HepG2 (cell line): ENCODE data around the gene VWA1. TPM values are rescaled to one million over a fixed set of nuclear protein-coding genes. Genes with fewer than 3 reads are reported as not detected.

Source experiments
- AGO2 ChIP-seq: fragments of 200-400 bp; formaldehyde crosslinking; optimal IDR thresholded peaks from 2 replicates; pipeline ENCODE3; 2017; ENCODE audit warnings: mild to moderate bottlenecking, low read depth, low read length, moderate library complexity
- ATRX ChIP-seq: sonication (generic); formaldehyde crosslinking; IDR thresholded peaks from 2 replicates; pipeline ENCODE4 v1.4.0; 2020; ENCODE audit warnings: missing genetic modification reagents, borderline replicate concordance
- BHLHE40 ChIP-seq: IDR thresholded peaks from 2 replicates; pipeline ENCODE4 v1.6.1; 2011; ENCODE audit warnings: low read length, improper control_type of control experiment
- DBP ChIP-seq: sonication (generic); formaldehyde crosslinking; IDR thresholded peaks from 2 replicates; pipeline ENCODE4 v1.4.0; 2020; ENCODE audit warnings: missing genetic modification reagents; ENCODE audit errors: not compliant biosample characterization
- ETS1 ChIP-seq: sonication (generic); formaldehyde crosslinking; IDR thresholded peaks from 2 replicates; pipeline ENCODE4 v1.4.0; 2020; ENCODE audit warnings: missing genetic modification reagents
- ISX ChIP-seq: sonication (generic); formaldehyde crosslinking; conservative IDR thresholded peaks from 2 replicates; pipeline ENCODE4 v1.5.0; 2020; ENCODE audit warnings: missing genetic modification reagents
- NFAT5 ChIP-seq: sonication (generic); formaldehyde crosslinking; IDR thresholded peaks from 2 replicates; pipeline ENCODE4 v1.4.0; 2020; ENCODE audit warnings: missing genetic modification reagents
- PHF20 ChIP-seq: sonication (generic); formaldehyde crosslinking; IDR thresholded peaks from 2 replicates; pipeline ENCODE4 v1.5.0; 2020; ENCODE audit warnings: mild to moderate bottlenecking, missing genetic modification reagents
- RCOR2 ChIP-seq: IDR thresholded peaks from 2 replicates; pipeline ENCODE4 v1.6.1; 2016; ENCODE audit warnings: missing biosample characterization, missing genetic modification reagents
- TARDBP ChIP-seq: sonication (generic); formaldehyde crosslinking; IDR thresholded peaks from 2 replicates; pipeline ENCODE4 v1.8.0; 2022; ENCODE audit warnings: mild to moderate bottlenecking, missing genetic modification reagents
- ZBTB14 ChIP-seq: sonication (generic); formaldehyde crosslinking; IDR thresholded peaks from 2 replicates; pipeline ENCODE4 v1.4.0; 2020; ENCODE audit warnings: missing genetic modification reagents
- ZC3H13 ChIP-seq: sonication (generic); formaldehyde crosslinking; IDR thresholded peaks from 2 replicates; pipeline ENCODE4 v1.8.1; 2023; ENCODE audit warnings: mild to moderate bottlenecking, missing genetic modification reagents, moderate library complexity
- ZNF205 ChIP-seq: IDR thresholded peaks from 2 replicates; pipeline ENCODE4 v1.6.1; 2018; ENCODE audit warnings: missing biosample characterization, missing genetic modification reagents
- polyA plus RNA-seq, 8 experiments: library from polyadenylated mRNA; depleted of rRNA in 3 of 8; stranded (reverse) in 7 of 8; unstranded in 1 of 8; fragments of >200 nt; fragmentation: Illumina TruSeq in 4 of 8; extraction: Trizol in 4 of 8; gene quantifications; 2 replicates each; pipeline versions ENCODE4 v1.2.1 to v1.2.3, GENCODE V29; 2011 to 2016; ENCODE audit warnings: low read depth in 4 of 8, missing spikeins in 1 of 8, mixed read lengths in 1 of 8; ENCODE audit not compliant: insufficient read depth in 1 of 8
- total RNA-seq, 5 experiments: library from RNA; depleted of rRNA; stranded (reverse); fragments of >200 nt; fragmentation: Illumina TruSeq; extraction: Trizol; gene quantifications; 2 replicates each; pipeline ENCODE4 v1.2.3, GENCODE V29; 2016; ENCODE audit warnings: low read depth in 1 of 5
- TF ChIP-seq, protein P1 (sequence below): sonication (generic); formaldehyde crosslinking; IDR thresholded peaks from 2 replicates; pipeline ENCODE4 v1.5.0; 2020; ENCODE audit warnings: mild to moderate bottlenecking, missing genetic modification reagents

The VWA1 gene
- total and polyA plus RNA-seq, 2 of the 13 experiments (the other 11 are each of a cell fraction or from before 2014, with no cell fraction given): 40.9 to 57.5 TPM

DNA sequence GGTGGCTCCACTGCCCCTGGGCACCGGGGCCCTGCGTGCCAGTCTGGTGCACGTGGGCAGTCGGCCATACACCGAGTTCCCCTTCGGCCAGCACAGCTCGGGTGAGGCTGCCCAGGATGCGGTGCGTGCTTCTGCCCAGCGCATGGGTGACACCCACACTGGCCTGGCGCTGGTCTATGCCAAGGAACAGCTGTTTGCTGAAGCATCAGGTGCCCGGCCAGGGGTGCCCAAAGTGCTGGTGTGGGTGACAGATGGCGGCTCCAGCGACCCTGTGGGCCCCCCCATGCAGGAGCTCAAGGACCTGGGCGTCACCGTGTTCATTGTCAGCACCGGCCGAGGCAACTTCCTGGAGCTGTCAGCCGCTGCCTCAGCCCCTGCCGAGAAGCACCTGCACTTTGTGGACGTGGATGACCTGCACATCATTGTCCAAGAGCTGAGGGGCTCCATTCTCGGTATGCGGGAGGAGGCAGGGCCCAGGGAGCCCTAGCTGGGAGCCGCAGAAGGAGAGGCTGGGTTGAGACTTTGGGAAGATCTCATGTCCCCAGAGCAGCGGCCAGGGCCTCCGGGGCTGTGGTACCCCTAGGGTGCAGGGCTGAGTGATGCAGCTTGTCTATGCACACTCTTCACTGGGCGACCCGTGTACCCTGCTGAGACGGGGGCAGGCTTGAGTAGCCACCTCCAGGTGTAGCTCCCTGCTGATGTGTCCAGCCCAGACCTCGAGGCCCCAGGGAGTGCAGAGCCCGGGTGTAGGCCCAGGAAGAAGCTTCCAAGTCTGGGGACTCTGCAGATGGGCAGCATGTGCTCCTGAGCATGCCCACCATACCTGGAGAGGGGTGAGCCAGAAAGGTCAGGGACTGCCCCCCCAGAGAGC, 1.8 kb downstream of the VWA1 start (continued):
- TF ChIP-seq ATRX (CRISPR knock-in tag) (no peak), ISX (no peak), BHLHE40 (no peak), NFAT5 (CRISPR knock-in tag) (no peak), RCOR2 (CRISPR knock-in tag) (no peak), AGO2 (peak; percentile 52), ZNF205 (CRISPR knock-in tag) (no peak), TARDBP (CRISPR knock-in tag) (peak; percentile 20; the same call in 1 of the 2 replicates), ZBTB14 (CRISPR knock-in tag) (no peak; the same call in 1 of the 2 replicates), DBP (no peak), PHF20 (CRISPR knock-in tag) (no peak), ETS1 (CRISPR knock-in tag) (no peak), ZC3H13 (CRISPR knock-in tag) (no peak)
- TF ChIP-seq, protein P1, sequence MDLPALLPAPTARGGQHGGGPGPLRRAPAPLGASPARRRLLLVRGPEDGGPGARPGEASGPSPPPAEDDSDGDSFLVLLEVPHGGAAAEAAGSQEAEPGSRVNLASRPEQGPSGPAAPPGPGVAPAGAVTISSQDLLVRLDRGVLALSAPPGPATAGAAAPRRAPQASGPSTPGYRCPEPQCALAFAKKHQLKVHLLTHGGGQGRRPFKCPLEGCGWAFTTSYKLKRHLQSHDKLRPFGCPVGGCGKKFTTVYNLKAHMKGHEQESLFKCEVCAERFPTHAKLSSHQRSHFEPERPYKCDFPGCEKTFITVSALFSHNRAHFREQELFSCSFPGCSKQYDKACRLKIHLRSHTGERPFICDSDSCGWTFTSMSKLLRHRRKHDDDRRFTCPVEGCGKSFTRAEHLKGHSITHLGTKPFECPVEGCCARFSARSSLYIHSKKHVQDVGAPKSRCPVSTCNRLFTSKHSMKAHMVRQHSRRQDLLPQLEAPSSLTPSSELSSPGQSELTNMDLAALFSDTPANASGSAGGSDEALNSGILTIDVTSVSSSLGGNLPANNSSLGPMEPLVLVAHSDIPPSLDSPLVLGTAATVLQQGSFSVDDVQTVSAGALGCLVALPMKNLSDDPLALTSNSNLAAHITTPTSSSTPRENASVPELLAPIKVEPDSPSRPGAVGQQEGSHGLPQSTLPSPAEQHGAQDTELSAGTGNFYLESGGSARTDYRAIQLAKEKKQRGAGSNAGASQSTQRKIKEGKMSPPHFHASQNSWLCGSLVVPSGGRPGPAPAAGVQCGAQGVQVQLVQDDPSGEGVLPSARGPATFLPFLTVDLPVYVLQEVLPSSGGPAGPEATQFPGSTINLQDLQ (CRISPR knock-in tag): no peak
